ENCODE data around the gene DMPK.

DMPK gene

GRCh38 chr19:45785781-45786532 is 3.7 kb upstream of the DMPK start:
- DNase-seq = no peak

GRCh38 chr19:45785097-45785496 is 2.8 kb upstream of the DMPK start:
- no peak for DNase-seq

- DNase-seq = no peak
Observed at GRCh38 chr19:45784096-45784495, 1.8 kb upstream of the DMPK start.

GRCh38 chr19:45782820-45783785 is 813 bp upstream of the DMPK start:
- DNase-seq = no peak

GRCh38 chr19:45781214-45782161 is 802 bp downstream of the DMPK start:
- DNase-seq = no peak

GRCh38 chr19:45780448-45781213 is 1.7 kb downstream of the DMPK start:
- DNase-seq = no peak

GRCh38 chr19:45780146-45780447 is 2.2 kb downstream of the DMPK start:
- no peak for DNase-seq

- DNase-seq = peak; percentile 64 to 92 (median 77)
Observed at GRCh38 chr19:45779231-45780145, 2.8 kb downstream of the DMPK start.

- no peak for DNase-seq
Observed at GRCh38 chr19:45778010-45778661, 4.2 kb downstream of the DMPK start.

- DNase-seq = no peak
Observed at GRCh38 chr19:45777395-45777961, 4.8 kb downstream of the DMPK start.

GRCh38 chr19:45774765-45775164 is 7.5 kb downstream of the DMPK start:
- DNase-seq = no peak

- no peak for DNase-seq
Observed at GRCh38 chr19:45773384-45773783, 8.9 kb downstream of the DMPK start.

GRCh38 chr19:45772912-45773311 is 9.4 kb downstream of the DMPK start:
- DNase-seq = no peak

GRCh38 chr19:45772130-45772840 is 10.0 kb downstream of the DMPK start:
- DNase-seq = no peak

GRCh38 chr19:45771311-45771933 is 10.9 kb downstream of the DMPK start:
- DNase-seq = no peak

- peak; percentile 81 to 96 (median 88) for DNase-seq
Observed at GRCh38 chr19:45770192-45771101, 11.8 kb downstream of the DMPK start.

- peak; percentile 38 to 75 (median 54) for DNase-seq
Observed at GRCh38 chr19:45769821-45770191, 12.5 kb downstream of the DMPK start.

Data from T-helper 1 cell (primary cell).